ENCODE measurements around the gene HSPA1L.
"Not testable (repeated sequence)": the region's sequence is repeated elsewhere in the genome, so short reads cannot be mapped to it uniquely, and the experiment has no call there.

DNA sequence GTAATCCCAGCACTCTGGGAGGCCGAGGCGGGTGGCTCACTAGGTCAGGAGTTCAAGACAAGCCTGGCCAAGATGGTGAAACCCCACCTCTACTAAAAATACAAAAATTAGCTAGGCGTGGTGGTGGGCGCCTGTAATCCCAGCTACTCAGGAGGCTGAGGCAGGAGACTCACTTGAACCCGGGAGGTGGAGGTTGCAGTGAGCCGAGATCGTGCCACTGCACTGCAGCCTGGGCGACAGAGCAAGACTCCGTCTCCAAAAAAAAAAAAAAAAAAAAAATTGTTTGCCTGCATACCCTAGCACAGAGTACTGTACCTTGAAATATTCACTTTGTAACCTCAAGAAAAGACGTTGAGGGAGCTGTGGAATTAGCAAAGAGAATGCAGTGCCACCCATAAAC is 5.3 kb upstream of the HSPA1L start:
- TF ChIP-seq, protein P1, sequence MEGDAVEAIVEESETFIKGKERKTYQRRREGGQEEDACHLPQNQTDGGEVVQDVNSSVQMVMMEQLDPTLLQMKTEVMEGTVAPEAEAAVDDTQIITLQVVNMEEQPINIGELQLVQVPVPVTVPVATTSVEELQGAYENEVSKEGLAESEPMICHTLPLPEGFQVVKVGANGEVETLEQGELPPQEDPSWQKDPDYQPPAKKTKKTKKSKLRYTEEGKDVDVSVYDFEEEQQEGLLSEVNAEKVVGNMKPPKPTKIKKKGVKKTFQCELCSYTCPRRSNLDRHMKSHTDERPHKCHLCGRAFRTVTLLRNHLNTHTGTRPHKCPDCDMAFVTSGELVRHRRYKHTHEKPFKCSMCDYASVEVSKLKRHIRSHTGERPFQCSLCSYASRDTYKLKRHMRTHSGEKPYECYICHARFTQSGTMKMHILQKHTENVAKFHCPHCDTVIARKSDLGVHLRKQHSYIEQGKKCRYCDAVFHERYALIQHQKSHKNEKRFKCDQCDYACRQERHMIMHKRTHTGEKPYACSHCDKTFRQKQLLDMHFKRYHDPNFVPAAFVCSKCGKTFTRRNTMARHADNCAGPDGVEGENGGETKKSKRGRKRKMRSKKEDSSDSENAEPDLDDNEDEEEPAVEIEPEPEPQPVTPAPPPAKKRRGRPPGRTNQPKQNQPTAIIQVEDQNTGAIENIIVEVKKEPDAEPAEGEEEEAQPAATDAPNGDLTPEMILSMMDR (IDR thresholded peaks at IDR 0.05; ENCODE audit: low read depth, low read length, missing input control) = not testable (repeated sequence)
- TF ChIP-seq, protein P2, sequence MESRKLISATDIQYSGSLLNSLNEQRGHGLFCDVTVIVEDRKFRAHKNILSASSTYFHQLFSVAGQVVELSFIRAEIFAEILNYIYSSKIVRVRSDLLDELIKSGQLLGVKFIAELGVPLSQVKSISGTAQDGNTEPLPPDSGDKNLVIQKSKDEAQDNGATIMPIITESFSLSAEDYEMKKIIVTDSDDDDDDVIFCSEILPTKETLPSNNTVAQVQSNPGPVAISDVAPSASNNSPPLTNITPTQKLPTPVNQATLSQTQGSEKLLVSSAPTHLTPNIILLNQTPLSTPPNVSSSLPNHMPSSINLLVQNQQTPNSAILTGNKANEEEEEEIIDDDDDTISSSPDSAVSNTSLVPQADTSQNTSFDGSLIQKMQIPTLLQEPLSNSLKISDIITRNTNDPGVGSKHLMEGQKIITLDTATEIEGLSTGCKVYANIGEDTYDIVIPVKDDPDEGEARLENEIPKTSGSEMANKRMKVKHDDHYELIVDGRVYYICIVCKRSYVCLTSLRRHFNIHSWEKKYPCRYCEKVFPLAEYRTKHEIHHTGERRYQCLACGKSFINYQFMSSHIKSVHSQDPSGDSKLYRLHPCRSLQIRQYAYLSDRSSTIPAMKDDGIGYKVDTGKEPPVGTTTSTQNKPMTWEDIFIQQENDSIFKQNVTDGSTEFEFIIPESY (IDR thresholded peaks at IDR 0.05) = not testable (repeated sequence)
- TF ChIP-seq, protein P3, sequence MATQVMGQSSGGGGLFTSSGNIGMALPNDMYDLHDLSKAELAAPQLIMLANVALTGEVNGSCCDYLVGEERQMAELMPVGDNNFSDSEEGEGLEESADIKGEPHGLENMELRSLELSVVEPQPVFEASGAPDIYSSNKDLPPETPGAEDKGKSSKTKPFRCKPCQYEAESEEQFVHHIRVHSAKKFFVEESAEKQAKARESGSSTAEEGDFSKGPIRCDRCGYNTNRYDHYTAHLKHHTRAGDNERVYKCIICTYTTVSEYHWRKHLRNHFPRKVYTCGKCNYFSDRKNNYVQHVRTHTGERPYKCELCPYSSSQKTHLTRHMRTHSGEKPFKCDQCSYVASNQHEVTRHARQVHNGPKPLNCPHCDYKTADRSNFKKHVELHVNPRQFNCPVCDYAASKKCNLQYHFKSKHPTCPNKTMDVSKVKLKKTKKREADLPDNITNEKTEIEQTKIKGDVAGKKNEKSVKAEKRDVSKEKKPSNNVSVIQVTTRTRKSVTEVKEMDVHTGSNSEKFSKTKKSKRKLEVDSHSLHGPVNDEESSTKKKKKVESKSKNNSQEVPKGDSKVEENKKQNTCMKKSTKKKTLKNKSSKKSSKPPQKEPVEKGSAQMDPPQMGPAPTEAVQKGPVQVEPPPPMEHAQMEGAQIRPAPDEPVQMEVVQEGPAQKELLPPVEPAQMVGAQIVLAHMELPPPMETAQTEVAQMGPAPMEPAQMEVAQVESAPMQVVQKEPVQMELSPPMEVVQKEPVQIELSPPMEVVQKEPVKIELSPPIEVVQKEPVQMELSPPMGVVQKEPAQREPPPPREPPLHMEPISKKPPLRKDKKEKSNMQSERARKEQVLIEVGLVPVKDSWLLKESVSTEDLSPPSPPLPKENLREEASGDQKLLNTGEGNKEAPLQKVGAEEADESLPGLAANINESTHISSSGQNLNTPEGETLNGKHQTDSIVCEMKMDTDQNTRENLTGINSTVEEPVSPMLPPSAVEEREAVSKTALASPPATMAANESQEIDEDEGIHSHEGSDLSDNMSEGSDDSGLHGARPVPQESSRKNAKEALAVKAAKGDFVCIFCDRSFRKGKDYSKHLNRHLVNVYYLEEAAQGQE (IDR thresholded peaks at IDR 0.05) = not testable (repeated sequence)
- not testable (repeated sequence) for TF ChIP-seq YY1 (IDR thresholded peaks at IDR 0.05); GABPA (IDR thresholded peaks at IDR 0.05 in 1 of 2, conservative IDR thresholded peaks at IDR 0.05 in 1 of 2); SP1 (IDR thresholded peaks at IDR 0.05); TAF1 (conservative IDR thresholded peaks at IDR 0.05)
